NOMO-1 treated with DMSO at 0.1 percent for 48 hours (cell line): Measurements from ENCODE around the gene TMPRSS15.
"Not testable (repeated sequence)": the region's sequence is repeated elsewhere in the genome, so short reads cannot be mapped to it uniquely, and the experiment has no call there.

Experiments used
- DNase-seq: peaks from one replicate; lab custom pipeline; 2025; ENCODE audit not compliant: unreplicated experiment; lab: John Stamatoyannopoulos, UW

TMPRSS15 gene

DNA sequence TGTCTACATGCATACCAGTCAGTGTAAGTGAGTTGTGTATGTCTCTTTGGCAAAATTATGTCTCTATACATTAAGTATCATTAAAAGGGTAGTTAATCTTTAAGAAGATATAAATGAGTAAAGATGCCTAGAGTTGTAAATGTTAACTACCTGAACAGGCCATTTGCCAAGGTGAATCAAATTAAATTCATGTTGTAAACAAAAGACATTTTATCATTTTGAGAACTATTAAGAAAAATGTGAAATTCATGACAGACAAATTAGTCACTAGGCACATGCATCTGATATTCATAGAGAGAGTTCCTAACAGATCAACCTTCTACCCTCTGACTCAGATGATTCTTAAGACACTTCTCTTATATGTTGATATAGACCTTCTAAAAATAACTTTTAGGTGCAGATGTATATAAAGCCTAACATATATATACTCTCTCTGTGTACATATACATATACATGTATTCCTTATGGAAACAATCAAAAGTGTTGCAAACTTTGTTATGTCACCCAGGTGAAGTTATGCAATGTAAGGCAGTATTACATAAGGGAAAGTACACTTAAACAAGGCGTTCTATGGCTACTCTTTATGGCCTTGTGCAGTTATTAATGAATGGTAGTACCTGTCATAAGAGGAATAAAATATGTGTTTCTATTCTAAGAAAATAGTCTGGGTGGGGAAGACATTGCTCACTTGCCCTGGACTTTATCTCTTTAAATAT, at the start of gene TMPRSS15:
TMPRSS15 (minus strand) TSS at position 51 of the 716 bp plus-strand sequence. CDS start 163 bp downstream, outside the sequence.
- no peak for DNase-seq

DNA sequence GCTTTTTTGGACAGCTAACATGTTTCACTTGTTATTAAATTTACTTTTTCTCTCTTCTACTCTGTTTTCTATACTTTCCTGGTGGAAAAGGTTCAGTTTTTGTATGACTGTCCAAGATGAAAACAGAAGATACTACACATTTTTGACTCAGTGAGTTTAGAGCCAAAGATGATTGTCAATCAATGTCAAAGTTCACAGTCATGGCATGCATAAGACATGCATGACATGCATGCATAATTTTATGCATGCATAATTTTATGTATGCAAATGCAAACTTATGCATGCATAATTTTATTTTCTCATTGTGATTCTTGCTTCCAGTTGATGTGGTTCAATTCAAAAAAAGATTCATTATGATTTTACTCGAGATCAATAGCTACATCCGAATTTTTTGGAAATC, 48.1 kb upstream of the TMPRSS15 start:
- no peak for DNase-seq

DNA sequence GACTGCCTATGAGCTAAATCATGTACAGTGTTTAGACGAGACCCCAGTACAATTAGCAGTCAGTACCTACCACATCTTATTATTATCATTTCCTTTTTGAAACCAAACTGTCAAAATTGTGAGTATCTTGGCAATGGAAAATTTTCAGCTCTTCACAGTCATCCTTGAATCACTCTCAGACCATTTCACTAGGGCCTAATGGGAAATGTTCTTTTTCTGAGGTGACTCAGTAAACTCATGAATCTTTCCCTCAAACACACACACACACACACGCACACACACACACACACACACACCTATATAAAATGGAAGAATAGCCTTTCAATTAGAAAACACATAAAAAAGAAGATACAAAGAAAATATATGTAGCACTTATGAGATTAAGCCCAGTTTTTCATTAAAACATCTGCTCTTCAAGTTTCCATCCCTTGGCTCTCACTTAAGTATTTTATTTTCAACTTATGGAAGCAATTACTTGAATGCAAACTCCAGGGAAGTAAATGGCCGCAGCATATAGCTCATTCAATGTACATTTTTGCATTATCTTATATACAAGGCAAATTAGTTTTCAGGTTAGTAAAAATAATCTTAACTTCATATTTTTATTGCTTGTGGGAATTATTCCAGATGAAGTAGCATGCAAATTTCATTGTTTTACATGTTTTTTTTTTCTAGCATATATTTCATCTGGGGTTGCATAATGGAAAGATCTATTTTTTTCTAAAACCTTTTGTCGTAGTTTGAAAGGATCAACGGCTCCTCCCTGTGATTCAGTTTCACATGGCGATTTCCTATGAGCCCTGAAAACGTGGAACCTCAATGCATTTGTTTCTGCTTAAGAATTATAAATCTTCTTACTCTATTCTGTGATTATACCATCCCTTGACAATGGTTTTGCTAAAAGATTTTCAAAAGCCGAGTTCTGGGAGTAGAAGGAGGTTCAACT, 46.3 kb upstream of the TMPRSS15 start:
- no peak for DNase-seq

DNA sequence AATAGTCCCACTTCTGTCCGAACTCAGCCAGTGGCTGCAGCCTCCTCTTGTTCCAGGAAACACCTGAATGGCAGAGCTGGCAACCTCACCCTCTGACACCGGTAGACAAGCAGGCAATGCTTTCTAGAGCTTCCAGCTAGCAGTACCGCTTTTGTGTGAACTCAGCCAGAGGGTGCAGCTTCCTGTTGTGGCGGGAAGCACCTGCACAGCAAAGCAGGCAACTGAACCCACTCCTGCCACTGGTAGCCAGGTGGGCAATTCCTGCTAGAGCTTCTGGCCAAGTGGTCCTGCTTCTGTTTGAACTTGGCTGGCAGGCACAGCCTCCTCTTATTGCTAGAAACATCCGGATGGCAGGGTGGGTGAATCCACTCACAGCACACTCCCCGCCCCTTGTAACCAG, 40.1 kb upstream of the TMPRSS15 start:
- no peak for DNase-seq

DNA sequence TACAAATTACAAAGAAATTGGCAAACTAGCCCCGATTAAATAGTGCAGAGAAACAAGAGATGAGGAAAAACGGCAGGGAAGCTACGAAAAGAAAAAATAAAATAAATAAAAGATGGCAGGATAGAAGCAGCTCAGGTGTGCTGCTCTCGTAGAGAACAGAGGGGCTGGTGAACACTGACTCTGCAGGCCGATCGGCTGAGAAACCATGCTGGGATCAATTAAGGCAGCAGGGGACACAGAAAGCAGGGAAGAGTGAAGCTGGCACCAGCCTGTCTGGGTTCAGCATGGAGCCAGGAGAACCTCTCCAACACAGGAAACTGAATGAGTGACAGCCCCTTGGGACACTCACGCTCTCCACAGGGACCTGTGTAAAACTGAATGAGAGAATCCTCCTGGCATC, 39.5 kb upstream of the TMPRSS15 start:
- DNase-seq: no peak

DNA sequence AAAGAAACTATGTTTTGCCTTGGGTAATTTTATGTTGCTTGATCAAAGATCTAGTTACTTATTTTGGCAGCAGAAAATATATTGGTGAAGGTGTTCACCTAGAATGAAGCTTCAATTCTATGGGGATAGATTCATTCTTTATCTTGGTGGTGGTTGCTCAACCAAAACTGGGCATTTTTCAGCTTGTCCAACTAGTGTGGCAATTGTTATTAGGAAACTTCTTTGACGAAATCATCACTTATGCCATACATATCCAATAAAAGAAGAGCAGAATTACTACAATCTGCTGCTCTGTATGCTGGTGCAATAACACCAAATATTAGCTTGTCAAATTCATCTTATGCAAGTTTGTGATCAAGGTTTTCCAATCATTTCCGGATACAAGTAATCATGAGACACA, 26.8 kb upstream of the TMPRSS15 start:
- DNase-seq: peak; percentile 59

DNA sequence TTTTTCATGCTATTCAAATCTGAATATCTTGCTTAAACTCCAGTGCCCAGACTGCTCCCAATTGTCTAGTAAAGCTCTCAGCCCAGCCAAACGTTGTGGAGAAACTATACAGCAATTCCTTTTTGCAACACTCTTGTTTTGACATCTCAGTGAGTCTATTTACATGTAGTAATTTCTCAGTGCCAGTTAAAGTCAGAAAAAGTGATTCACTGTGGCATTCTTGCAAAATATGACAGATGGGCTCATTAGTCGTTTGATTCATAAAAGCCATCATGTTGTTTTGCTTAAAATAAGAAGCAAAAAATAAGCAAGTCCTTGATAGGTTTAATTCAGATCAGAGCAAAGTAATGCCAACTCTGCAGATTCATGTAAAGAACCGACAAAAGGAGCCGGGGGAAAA, 20.7 kb upstream of the TMPRSS15 start:
- peak; percentile 72 for DNase-seq

DNA sequence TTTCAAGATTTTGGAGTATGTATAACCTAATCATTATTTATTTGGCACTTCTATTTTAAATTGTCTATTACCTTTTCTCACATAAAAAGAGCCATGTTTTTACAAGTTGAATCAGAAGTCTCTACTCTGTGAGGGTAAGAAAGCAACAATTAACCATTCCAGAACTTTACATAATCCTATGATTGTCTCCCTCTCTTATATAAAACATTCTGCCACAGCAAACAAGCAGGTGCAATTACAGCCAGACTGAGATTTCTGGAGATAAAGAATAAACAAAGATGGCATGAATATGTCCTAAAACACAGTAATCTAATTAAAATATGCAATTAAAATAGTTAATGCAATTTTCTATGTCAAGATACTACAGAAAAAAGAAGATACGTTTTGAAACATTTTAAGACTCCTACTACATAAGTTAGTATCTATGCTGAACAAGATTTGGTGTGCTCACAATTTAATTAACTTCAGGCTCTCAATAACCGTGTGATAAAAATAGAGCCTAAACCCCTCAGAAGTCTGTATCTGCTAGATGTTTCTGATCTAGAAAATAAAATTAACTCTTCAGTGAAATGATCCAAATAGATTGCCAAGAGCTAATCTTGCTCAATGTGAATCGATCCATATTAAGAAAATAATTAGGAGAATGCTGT, 13.7 kb upstream of the TMPRSS15 start:
- no peak for DNase-seq

DNA sequence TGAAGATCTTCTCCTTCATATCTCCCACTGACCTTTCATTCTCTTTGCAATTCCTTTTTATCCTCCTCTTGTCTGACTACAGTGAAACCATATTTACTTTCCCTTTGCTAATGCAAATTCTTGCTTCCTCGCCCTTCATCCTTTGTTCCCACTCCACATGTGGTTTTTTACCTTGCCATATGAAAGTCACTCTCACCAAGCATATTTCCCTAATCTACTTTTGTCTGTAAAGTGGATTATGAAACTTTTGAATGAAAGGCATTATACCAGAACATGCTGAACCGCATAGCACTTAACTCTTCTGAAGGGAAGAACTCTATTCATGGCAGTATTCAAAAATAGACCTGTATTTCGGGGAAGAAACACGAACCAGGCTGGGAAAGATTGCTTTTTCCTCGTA, 8.0 kb upstream of the TMPRSS15 start:
- peak; percentile 12 for DNase-seq

DNA sequence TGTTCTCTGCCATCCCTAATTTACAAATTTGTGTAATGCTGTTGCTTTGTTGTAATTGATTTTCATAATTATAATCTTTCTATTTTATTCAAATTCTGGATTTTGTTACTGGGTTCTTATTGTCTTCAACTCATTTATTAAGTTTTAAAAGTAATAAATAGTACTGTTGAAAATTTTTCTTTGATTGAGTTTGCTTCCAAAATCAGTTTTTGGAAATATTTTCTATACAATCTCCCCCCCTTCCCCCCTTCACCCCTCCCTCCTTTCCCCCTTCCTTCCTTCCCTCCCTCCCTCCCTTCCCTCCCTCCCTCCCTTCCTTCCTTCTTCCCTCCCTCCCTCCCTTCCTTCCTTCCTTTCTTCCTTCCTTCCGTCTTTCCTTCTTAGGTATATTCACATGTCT, 6.0 kb upstream of the TMPRSS15 start:
- no peak for DNase-seq

DNA sequence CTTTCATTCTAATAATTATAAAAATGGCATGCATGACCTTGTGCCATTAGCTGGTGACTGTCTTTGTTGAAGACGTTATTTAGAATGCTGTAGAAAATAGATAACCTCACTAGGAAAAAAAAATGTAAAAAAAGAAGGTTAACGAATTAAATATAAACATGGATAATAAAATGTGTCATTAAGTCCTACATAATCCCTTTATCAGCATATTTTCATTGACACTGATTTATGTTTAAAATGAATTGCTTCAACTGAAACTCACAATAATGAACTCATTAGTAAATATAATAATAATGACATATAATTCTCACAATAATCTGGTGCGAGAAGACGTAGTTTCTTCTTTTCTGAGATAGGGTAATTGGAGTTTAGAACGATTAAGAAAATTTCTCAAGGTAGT, 4.7 kb downstream of the TMPRSS15 start:
- DNase-seq: no peak

DNA sequence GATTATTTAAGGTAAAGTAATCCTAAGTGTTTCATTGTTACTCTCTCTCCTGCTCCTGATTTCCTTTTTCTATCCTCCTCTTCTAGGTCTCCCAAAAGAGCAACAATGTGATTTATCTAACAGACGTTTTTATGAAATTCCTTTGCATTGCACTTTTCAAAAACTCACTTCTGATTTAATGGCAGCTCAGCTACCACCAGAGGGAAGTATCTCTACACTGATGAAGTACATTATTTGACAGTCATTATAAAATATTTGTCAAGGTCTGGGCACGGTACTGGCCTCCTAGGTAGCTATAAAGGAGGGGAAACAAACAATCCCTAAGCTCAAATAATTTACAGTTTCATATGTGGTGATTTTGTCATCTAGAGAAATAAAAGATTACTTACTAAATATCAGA, 15.6 kb downstream of the TMPRSS15 start:
- peak; percentile 19 for DNase-seq

DNA sequence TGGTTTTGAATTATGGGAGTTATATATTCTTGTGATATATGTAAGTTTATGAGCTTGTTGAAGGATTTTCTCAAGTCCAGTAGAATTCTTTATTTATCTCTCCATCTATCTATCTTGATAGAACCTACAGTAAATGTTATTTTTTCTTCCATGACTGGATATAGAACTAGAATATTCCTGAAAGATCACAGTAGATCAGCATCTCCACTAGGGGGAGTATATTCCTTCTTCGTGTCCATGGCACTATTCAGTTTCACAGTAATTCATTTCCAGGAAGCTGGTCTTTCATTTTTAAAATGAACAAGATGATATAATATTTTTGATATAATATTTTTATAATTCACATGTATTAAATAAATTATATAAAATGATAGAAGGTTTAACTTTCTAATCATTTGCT, 18.8 kb downstream of the TMPRSS15 start:
- peak; percentile 37 for DNase-seq

DNA sequence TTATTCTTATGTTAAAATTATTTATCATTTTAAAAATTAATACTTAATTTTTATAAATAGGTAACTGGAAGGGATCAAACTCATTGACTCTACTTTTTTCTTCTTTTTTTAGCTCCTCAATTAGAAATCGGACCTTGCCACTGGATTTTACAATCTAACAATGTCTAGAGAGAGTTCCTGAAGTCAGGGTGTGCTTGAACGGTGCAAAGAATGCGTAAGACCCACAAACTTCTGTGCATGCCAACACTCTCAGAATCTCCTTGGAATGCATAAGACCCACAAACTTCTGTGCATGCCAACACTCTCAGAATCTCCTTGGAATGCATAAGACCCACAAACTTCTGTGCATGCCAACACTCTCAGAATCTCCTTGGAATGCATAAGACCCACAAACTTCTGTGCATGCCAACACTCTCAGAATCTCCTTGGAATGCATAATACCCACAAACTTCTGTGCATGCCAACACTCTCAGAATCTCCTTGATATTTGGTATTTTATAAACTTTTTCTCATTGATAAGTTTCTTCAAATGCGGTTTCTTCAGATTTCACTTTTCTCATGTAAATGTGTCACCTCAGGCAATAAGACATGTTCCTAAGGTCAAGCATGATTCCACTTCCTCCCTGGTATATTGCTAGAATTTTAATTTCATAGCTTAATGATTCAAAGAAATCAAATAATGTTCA, 20.5 kb downstream of the TMPRSS15 start:
- DNase-seq: not testable (repeated sequence)

DNA sequence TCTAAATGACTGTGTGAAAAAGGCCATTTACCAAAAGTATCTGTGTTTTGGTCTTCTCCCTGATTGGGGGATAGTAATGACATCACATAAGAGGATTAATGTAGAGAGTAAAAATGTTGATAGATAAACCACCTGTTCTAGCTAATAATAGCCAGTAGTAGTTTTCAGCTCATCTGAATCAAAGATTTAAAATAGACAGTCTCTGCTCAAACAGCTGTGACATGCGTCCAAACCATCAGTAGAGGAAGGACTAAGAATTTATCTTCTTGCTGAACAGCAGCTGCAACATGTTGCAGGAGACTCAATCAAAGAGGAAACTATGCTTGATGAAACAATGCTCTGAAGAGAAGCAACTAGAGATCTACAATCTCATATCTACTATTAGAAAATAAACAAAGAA, 21.4 kb downstream of the TMPRSS15 start:
- DNase-seq: no peak

DNA sequence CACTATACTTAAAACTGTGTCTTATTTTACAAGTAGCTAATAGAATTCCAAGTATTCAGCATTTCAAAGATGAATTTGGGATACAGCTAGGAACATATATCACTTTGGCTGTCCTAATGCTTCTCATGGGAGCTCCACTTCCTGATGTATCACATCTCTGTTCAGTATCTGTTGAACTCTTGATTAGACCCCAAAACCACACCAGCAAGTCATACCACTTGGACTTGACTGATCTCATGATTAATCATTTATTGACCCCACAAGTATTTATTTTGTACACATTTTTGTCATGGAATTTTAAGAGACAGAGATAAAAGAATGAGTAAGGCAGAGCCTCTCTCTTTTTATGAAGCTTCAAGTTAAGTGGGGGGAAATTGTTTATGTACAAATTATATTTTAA, 30.0 kb downstream of the TMPRSS15 start:
- DNase-seq: no peak

DNA sequence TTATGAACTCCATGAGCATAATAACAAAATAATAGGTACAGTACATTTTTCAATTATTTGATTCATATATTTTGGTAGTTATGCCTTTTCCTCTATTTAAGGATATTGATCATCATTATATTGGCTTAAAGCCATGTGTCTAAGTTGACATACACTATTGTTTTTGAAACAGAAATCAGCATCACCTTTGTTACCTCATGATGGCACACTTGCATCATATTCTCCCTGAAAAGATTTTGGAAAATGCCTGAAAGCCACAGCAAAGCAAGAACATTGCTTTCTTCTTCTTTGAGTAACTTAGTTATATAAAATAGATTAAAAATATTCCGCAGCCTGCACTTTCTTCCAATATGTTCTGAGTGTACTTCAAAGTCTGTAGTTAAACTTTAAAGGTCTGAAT, 33.3 kb downstream of the TMPRSS15 start:
- DNase-seq: no peak

DNA sequence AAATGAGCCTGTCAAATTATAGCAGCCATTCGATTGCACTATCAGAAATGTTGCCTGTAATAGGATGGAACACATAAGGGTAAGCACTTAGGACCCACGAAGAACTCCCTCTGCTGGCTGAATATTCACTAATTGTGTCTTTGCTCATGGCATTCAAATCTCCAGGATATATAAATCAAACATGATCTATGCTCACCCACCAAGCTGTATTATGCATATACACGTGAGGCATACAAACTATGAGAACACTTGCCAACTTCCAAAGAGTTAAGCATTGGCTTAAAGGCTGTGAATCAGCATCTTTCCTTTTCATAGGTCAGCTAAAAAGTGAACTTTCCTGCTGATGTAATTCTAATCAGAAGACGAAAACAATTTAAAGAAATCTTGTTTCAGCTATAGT, 34.5 kb downstream of the TMPRSS15 start:
- DNase-seq: no peak

DNA sequence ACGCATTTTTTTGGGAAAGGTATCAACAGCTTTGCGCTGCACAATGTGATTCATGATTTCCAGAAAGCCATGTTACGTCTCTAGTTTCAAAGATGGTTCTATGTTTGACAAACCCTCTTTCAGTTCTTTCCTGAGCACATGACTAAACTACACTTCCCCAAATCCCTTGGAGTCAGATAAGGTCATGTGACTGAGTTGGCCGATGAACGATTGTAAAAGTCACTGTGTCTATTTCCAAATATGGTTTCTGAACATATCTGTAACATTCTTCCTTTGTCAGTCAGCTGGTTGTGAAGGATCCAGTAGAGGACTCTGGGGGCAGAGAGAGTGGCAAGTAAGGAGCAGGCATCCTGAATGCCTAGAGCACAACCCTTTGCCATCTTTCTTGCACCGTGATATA, 35.4 kb downstream of the TMPRSS15 start:
- no peak for DNase-seq

DNA sequence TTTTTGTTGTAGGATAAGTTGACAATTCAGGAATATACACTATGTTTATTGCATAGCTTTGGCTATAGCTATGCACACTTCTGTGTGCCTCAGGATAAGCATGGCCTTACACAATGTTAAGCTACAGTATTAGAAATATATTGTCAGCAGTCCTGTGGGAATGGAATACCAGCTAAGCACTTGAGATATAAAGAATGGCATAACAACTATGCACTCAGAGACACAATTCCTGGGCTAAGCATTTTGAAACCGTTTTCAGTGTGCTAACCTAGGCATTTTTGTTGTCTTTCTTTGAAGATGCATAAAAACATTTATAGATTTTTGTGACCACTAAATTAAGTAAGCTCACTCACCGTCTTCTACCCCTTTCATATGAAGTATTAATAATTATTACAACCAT, 46.8 kb downstream of the TMPRSS15 start:
- no peak for DNase-seq

DNA sequence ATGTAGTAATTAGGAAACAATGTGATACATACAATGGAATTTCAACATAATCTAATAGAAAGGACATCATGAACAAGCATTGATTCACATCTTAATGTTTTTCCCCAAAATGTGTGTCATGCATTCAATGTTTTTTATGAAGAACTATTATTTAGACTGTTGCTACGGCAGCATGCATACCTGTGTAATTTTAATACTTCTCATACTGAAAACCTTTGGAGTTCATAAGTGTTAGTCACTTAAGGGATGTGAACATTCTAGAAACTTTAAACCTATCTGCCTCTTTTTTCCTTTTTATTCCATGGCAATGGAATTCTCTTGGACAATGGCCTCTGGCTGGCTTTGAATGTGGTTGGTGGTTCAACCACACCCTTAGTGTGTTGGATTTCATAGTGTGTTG, 48.6 kb downstream of the TMPRSS15 start:
- DNase-seq: no peak
